Left colon (tissue), 2 donors: ENCODE measurements around the gene NEB. TPM values are rescaled to one million over a fixed set of nuclear protein-coding genes. Genes with fewer than 3 reads are reported as not detected.
"Not testable (repeated sequence)": the region's sequence is repeated elsewhere in the genome, so short reads cannot be mapped to it uniquely, and the experiment has no call there.

ENCODE experiments used
- ATAC-seq: fragments of 200-7000 bp; cut with Tn5 transposase; one replicate; pipeline ENCODE4 v1.9.1; 2020; ENCODE audit warnings: mild to moderate bottlenecking, moderate library complexity
- DNase-seq, 2 donors: peaks; one replicate each; pipeline ENCODE4 v3.0.0-alpha.2; 2020
- intact Hi-C, 2 donors: fragments of 100-400 bp; cut with DNase I in 1 of 2; cut with micrococcal nuclease in 1 of 2; formaldehyde crosslinking; loops; one replicate each; pipeline versions ENCODE4 v1.11.2 to v1.14.0; 2022; cut with DNase I, micrococcal nuclease
- total RNA-seq, 2 donors: library from RNA; stranded (reverse); fragmentation: NEBNext Ultra II Directional; extraction: Animal tissue kit (Norgen Biotek cat#: 25700); gene quantifications; one replicate each; pipeline ENCODE4 v1.2.1, GENCODE V29; 2021
- donor health status: DM: no; HTN: no; CAD: no.
- donor health status: DM: yes; HTN: yes; CAD: no.

Gene NEB
- total RNA-seq, 2 donors from 2014 or later = 0.18 to 0.20 TPM

DNA sequence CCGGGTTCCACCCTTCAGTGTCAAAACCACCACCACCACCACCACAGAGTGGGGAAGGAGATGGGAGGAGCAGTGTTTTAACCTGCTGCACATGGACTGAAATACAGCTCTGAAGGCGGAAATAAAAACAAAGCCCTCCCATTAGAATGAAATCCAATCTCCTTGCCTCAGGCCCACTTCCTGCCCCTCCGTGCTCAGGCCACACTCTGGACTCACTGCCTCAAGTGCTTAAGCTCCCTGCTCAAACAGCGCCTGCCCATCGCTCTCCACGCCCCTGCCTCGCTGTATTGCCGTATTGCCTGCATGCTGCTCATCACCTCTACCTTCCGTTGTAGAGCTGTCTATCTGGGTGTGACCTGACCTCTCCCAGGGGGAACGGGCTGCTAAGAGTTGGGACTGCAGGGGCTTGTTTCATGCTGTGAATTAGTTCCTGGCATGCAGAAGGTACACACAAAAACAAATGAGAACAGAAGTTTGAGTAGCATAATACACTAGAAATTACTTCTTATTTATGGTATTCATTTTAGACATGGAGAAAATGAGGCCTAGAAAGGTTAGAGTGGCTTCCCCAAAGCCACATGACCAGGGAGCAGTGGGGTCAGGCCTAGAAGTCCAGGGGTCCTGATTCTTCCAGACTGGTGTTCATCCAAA is 31.6 kb upstream of the NEB start:
- DNase-seq = no peak
- intact Hi-C loops = no loop called here
- ATAC-seq = no peak

DNA sequence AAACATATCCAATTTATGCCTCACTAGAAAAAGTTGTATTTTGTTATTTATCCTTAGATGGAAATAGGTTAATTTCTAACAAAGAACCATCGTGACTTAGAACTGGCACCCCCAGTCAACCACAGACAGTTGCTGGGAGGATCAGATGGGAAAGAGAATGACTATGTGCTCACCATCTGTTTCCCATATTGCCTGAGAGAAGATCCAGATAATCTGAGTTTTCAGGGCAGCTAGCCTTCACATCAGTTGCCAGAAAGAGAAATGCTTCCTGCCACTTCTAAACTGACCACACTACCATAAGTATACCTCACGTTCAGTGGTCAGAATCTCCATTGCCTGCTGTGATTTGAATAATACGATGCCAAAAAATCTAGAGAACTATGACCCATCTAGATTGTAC is 28.4 kb upstream of the NEB start:
- DNase-seq = no peak
- no peak for ATAC-seq
- intact Hi-C loops = no loop called here

DNA sequence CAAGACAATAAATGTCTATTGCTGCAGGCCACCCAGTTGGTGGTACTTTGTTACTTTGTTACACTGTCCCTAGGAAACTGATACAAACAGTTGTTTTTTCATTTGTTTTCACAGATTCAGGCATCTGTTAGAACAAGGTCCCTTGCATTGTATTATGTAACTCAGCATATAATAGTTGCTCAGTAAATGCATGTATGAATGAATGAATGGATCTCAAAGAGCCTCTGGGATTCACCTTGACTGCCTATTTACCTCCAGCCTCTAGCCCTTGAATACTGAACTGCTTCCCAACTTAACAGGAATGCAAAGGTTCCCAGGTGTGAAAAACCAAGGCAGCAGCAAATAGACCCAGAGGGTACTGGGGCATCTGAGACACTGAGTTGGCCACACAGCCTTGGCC is 27.4 kb upstream of the NEB start:
- no peak for DNase-seq
- no peak for ATAC-seq
- intact Hi-C loops = no loop called here

DNA sequence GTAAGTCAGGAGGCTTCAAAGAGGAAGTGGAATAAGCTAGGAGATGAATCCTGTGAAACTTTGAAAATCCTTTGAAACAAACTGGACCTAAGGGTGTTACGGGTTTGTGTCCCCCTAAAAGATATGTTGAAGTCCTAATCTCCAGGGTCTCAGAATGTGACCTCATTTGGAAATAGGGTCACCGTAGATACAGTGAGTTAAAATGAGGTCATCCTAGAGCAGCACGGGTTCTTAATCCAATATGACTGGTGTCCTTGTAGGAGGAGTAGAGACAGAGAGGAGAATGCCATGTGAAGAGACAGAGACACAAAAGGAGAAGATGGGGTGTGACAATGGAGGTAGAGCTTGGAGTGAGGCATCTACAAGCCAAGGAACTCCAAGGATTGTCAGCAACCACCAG is 26.9 kb upstream of the NEB start:
- DNase-seq = no peak
- no peak for ATAC-seq
- intact Hi-C loops = no loop called here

DNA sequence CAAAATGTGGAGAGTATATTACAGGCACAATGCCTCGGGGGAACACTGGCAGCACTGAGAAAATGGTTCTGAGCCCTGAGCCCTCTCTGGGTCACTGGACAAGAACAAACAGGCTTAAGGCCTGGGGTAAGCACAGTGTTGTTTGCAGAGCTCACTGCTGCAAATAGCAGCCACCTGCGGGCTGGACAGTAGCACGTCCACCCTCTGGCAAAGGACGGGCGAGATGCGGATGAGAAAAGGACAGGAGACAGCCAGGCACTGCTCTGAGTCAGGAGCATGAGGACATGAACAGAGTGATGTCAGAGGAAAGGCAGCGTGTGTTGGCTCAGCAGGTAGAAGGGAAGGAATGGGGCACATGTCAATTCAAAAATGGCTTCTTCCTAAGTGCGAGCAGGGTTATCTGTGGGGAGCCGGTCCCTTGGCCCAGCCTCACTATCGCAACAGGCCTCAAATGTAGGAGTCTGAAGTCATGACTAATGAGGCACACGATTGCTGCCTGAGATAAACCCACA is 25.9 kb upstream of the NEB start:
- DNase-seq (no peak), ATAC-seq (no peak)
- intact Hi-C loops = no loop called here

DNA sequence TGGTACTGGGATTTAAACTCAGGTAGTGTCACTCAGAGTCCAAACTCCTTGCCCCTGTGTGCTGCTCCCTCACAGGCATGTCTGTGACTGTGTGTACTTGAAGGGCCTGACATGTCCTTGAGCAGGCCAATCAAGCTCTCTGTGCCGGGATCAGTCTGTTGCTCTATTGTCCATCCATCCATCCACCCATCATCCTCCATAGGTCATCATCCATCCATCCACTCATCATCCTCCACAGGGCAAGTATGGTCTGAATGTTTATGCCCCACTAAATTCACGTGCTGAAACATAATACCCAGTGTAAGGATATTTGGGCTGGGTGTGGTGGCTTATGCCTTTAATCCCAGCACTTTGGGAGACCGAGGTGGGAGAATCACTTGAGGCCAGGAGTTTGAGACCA is 24.5 kb upstream of the NEB start:
- ATAC-seq (no peak), DNase-seq (no peak)
- intact Hi-C loops = no loop called here

DNA sequence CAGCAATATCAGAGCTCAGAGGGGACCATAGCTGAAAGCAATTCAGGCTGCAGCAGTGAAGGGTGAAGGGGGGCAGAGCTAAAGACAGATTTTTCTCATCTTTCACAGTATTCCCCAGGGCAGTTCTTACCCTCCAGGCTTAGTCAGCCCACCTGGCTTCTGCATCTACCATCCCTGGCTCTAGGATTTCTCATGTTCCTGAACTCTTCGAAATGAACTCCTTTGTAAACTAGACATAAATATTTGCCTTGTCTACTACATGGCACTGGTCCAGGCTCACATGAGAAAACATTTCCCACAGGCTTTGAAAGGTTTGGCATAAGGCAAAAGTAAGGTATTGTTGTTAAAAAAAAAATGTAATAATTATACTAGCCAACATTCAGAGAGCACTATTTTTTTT is 23.6 kb upstream of the NEB start:
- no peak for DNase-seq
- no peak for ATAC-seq
- intact Hi-C loops = no loop called here

DNA sequence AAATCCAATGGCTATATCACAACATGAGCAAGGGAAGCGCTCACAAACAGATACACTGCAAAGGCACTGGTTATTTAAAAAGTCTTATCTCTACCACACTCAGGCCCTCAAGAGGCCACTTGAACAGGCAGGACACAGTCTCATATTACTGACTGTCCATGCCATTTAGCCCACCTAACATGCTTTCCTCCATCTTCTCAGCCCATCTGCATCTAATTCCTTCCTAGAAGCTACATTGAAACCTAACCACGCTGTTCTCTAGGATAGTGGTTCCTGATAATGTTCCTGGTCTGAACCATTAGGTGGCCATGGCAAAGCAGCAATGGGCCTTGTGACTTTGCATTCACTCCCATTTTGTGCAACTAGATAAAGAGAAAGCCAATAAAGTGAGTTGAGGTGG is 22.5 kb upstream of the NEB start:
- intact Hi-C loops = no loop called here
- no peak for DNase-seq
- no peak for ATAC-seq

DNA sequence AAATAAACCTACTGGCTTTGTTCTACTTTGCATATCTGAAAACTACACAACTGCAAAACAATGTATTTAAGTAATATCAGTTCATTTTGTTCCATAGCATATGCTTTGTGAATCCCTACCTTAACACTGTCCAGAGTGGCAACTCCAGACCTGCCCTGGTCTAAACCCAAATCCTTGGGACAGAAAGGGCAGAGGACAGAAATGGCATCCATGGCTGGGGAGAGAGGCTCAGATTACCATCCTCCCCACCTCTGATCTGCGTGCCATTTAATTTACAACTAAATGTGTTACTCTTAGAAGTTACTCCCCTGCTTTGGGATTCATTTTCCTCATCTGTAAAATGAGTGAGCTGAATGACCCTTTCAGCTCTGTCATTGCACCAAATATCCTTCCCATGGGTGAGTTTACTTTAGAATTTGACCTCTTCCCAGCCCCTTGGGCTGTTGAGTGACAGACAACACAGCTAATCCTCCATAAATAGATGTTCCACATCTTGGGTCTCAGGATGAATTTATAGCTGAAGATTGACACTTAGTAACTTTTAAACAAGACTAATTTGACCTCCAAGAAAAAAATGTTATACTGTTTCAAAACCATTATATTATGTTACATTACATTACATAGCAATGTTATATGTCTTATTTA is 20.1 kb upstream of the NEB start:
- ATAC-seq (no peak), DNase-seq (no peak)
- intact Hi-C loops = no loop called here

DNA sequence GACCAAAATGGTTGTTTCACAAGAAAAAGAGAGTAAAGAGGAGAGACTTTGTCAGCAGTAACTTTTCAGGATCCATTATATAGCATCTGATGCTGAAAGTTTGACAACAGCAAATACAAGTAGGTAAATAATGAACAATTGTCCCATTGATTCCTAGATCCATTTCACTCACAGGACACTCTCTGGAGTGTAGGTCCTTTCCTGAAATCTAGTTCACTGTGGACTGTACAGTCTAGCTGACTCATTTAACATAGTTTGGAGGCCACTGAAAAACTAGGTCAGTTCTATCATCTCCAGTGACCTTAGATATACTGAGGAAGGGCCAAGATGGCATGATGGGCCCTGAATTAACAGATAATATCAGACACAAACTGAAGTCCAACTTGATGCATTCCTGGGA is 19.3 kb upstream of the NEB start:
- no peak for DNase-seq
- ATAC-seq = no peak
- intact Hi-C loops = no loop called here

DNA sequence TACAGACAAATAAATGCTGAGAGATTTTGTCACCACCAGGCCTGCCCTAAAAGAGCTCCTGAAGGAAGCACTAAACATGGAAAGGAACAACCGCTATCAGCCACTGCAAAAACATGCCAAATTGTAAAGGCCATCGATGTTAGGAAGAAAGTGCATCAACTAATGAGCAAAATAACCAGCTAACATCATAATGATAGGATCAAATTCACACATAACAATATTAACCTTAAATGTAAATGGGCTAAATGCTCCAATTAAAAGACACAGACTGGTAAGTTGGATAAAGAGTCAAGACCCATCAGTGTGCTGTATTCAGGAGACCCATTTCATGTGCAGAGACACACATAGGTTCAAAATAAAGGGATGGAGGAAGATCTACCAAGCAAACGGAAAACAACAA is 11.0 kb upstream of the NEB start:
- DNase-seq, ATAC-seq, intact Hi-C loops: not testable (repeated sequence)

DNA sequence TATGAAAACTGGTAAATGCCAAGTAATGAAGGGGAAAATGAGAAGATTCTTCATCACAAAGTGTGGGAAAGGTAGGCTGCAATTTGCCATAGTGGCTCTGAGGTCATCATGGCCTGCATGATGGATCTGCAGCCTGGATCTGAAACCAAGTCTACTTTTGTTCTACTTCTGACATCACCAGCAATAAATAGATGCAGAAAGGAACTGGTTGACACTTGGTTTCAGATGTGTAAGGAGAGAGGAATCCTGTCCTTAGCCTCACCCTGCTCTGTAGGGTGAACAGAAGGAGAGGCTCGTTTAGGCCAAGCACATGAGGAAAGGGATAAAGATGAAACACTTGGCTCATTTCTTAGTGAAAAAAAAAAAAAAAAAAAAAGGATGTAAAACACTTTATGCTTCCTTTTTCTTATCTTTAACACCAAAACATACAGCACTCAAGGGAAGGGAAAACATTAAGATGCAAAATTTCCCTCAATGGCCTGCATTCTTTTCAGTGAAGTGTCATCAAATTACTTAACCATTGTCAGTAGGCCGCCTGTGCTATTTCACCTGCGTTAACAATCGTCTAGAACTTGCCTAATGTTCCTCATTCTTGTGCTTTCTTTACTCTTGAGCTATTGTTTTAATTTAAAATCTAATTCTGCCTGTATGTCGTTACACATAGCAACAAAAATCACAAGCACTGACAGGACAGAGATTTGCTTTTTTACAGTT is 3.9 kb downstream of the NEB start:
- intact Hi-C loops = no loop called here
- DNase-seq (no peak), ATAC-seq (no peak)

DNA sequence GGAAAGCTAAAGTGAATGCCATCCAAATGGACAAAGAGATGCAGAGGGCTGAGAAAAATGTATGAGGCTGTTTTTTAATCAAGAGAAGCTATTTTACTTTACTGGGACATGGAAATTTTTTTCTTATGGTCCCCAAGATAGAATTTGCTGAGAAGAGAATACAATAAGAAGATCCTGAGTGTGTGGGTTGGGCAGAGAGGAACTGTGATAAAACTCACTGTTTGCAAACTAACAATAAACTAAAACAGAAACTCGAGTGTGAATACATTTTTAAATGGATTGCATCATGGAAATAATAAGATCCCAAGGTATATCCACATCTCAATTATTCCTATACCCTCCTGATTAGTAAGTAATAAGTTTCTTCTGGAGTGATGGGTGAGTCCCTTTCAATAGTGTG is 4.4 kb downstream of the NEB start:
- intact Hi-C loops = no loop called here
- ATAC-seq = no peak
- no peak for DNase-seq

DNA sequence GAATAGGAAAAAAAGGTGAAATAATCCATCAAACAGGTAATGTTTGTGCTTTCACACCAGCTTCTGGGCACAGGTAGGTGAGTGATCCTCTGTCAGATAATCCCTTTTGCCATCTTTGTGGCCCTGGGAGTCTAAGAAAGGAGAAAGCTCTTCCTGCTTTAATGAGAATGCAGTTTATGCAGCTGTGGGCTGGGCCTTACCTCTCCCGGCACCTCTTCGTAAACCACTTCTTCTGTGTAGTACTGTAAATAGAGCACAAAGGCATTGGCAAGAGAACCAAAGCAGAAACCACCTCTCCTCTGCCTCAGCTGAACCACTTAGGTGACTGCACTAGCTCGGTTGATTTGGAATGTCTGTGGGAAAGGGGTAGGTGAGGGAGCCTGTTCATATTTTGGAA is 4.9 kb downstream of the NEB start:
- no peak for ATAC-seq
- DNase-seq = no peak
- intact Hi-C loops = no loop called here

DNA sequence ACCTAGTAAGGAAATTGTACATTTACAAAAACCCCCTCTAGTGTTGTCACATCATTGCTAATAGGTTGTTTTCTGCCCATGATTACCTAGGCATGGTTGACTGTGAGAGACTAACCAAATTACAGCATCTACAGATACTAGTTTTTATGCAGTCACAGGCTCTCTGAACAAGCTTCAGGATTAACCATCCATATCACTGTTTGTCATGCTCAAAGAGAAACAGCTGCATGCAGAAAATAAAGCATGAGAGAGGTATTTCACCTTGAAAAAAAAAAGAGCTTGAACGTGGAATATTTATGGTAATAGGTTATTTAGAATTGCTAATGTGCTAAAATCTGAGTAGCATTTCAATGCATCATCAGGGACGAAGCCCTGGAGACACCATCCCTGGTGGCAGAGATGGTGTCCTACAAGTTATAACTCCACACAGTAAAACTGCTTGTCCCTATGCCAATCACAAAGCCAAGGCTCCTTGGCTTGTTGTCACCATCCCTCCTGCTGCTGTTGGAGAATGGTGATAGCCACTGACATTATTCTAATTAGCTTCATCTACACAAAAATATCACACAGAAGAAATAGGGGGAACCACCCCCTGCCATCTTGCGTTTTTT is 5.4 kb downstream of the NEB start:
- DNase-seq = no peak

DNA sequence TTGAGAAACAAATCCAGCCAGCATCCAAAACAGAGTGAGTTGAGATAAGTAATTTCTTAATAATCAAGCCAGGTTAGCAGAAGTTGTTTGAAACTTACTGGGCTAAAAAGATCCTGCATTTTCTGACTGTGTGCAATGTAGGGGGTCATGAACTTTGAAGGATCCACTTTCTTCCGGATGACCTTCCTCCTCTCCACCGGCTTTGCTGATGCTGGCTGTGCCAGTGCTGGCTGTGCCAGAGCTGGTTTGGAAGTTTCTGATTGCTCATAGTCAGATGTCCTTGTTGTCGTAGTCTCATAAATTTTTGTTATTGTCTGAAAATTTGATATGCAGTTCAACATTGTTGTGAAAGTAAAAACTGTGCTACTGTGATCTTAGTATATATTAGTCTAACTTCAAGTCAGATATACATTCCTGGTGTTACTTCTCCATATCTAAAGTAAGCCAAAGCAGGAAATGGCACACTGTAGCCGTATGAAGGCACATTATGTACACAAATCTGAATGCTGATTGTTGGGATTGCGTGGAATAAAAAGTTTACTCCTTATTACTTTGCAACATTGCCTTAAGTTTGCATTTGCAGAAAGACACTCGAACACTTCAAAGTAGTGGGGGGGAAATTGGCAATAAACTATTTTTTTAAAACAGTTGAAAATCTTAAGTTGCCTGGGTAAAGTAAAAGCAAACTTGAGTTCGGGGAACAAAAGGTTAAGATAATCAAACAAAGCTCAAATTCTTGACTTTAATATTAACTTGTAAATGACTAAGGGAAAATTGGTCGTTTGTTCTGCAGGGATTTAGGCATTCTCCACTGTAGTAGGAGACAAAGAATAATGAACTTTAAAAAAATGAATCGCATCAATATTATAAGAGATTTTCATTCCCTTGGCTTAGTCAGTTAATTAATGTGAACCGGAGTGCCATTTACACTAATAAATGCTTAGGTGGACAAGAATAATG is 6.4 kb downstream of the NEB start:
- intact Hi-C loops = no loop called here
- ATAC-seq (no peak), DNase-seq (no peak)

More for the DNA sequence above, 5.4 kb downstream of the NEB start:
- intact Hi-C loops = no loop called here
- no peak for ATAC-seq

DNA sequence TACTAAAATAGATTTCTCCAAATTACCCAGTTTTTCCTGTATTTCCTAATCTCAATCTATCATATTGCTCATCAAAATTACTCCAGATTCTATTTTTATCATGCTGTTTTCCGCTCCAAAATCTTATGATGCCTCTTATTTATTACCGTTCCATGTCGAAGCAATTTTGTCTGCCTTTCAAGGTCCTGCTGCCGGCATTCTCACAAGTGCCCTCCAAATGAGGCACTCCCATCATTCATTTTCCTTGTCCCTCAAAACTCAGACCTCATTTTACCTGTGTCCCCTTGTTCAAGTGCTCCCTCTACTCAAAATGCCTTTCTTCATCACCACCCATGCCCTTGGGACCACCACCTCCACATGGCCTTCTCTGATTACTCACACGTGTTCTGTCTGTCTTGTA is 13.1 kb downstream of the NEB start:
- ATAC-seq = no peak
- intact Hi-C loops = no loop called here
- DNase-seq = no peak

DNA sequence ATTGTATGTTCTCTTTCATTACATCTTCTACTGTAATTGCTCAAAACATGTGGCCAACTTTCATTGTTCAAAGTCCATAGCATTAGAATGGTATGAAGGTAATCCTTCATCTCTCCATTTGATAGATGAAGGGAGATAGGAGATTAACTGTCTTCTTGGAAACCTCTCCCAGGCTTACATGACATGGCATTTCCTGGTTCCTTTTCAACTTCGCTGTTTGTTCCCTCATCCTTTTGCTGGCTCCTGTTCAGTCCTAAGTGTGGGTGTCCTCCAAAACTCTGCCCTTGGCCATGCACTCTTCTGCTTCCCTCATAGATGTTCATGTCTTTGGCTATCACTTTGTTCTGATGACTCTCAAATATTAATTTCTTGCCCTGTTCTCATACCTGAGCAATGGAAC is 13.8 kb downstream of the NEB start:
- intact Hi-C loops = no loop called here
- ATAC-seq (no peak), DNase-seq (no peak)

DNA sequence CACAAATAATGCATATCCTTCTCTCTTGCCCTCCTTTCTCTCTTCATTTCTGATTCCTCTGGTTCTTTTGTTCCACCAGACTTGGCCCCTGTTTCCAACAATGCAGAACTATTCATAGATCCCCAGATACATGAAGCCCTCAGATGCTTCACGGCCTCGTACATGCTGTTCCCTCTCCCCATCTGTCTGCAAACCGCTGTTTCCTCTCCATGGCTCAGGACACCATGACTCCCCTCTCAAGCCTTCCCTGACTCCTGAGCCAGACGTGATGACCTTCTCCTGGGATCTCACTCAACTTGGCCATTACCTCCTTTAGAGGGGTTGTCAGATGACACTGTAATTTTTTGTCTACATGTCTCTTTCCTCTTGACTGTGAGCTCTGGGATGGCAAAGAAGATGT is 15.5 kb downstream of the NEB start:
- no peak for DNase-seq

More for the DNA sequence above, 15.5 kb downstream of the NEB start:
- intact Hi-C loops = no loop called here
- no peak for ATAC-seq
